Measurements from ENCODE around the gene UQCR11.

The UQCR11 gene

DNA sequence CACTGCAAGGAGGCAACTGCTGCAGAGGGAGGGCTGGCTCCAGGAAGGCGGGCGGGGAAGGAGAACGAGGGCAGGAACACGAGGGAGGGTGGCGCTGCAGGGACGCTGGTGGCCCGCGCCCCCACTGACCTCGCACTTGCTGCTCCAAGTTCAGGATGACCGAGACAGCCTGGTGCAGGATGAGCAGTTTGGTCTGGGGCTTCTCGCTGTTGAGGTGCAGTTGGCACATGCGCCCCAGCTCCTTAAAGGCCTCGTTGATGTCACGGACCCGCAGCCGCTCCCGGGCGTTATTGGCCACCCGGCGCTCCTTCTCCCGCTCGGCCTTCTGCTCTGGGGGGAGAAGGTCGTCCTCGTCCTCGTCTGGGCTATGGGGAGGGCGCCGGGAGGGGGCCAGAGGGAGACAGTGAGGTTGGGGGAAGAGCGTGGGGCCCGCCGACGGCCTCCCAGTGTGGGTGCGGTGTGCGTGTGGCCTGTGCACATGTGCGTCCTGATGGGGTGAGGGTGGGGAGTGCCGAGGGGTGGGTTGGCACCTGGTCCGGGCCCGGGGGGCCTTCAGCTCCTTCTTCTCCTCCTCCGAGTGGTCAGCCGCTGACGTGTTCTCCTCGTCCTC, 10.0 kb upstream of the UQCR11 start:
- no peak for DNase-seq (ENCODE audit: low spot score)

DNA sequence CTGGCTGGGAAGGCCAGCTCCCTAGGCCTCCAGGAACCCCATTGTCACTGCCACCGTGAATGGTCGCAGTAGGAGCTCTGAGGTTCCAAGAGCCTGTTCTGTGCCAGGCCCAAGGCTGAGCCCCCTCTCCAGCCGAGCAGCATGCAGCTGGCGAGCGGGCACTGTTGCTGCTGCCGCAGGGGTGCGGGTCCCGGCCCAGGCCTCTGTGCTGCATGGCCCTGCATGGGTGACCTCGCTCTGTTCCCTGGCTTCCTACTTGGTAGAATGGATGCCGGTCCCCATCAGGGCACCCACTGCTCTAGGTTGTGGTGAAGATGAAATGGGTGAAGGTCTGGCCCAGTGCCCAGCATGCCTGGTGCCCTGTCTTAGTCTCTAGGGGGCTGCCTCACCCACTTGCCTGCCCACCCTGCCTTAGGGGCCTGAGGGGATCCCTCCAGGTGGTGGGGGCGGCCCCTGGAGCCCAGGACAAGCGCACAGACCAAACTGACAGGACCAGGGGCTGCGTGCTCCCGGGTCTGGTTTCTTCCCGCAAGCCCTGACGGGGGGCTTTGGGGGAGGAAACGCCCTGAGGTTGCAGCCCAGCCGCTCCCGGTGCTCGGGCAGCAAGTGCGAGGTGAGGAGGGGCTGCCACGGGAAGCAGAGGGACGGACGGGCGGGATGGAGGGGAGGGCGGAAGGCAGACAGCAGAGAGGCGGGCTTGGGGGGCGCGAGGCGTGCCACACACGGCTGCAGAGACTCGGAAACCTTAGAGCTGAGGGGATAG, 8.7 kb upstream of the UQCR11 start:
- DNase-seq (ENCODE audit: low spot score), result no peak

DNA sequence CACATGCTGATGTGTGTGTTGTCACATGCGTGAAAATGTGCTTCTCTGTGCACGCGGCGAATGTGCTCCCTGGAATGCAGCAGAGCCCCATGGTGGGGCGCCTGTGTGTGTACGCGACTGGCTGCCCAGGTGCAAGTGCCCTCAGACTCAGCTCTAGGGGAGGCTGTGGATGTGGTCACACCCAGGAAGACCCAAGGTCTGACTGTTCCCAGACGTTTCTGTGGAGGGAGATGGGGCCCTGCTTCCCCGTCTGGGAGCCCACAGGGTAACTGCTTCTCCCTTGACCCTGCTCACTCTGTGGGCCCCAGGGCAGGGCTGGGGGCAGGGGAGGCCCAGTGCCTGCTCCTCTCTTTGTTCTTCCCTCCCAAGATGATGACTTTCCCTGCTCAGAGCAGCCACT, 7.9 kb upstream of the UQCR11 start:
- DNase-seq (ENCODE audit: low spot score), result no peak

DNA sequence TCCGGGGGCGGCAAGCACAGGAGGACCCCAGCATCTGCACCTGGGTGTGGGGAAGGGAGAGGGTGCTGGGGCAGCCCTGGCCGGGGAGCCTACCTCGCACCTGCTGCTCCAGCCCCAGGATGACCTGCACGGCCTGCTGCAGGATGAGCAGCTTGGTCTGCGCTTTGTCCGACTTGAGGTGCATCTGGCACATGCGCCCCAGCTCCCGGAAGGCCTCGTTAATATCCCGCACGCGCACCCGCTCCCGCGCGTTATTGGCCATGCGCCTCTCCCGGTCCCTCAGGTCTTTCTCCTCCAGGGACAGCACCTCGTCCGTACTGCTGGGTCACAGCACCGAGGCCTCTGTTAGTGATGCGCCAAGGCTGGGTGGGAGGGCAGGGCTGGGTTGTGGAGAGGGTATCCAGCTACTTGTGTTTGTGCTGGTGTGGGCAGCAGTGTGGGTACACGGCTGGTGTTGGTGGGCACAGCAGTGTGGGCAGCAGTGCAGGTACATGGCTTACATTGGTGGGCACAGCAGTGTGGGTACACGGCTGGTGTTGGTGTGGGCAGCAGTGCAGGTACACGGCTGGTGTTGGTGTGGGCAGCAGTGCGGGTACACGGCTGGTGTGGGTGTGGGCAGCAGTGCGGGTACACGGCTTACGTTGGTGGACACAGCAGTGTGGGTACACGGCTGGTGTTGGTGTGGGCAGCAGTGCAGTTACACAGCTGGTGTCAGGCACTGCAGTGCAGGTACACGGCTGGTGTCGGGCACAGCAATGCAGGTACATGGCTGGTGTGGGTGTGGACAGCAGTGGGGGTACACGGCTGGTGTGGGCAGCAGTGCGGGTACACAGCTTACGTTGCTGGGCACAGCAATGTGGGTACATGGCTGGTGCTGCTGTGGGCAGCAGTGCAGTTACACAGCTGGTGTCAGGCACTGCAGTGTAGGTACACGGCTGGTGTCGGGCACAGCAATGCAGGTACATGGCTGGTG, 7.1 kb upstream of the UQCR11 start:
- DNase-seq (ENCODE audit: low spot score), result no peak

DNA sequence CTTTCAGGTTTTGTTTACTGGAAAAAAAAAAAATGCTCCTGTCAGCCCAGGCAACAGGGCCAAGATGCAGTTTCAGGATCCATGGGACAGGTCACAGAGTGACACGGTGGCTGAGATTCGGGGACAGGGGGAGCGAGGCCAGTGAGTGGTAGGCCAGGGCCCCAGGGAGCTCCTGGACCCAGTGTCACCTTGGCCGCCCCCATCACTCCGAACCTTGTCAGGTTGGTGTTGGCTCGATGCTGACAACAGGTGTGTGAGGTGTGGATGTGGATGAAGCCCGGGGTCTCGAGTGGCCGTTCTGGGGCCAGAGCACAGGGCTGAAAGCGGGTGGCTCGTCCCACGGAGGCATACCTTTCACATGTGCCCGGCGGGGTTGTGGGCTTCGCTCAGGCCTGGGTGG, 6.1 kb upstream of the UQCR11 start:
- no peak for DNase-seq (ENCODE audit: low spot score)

DNA sequence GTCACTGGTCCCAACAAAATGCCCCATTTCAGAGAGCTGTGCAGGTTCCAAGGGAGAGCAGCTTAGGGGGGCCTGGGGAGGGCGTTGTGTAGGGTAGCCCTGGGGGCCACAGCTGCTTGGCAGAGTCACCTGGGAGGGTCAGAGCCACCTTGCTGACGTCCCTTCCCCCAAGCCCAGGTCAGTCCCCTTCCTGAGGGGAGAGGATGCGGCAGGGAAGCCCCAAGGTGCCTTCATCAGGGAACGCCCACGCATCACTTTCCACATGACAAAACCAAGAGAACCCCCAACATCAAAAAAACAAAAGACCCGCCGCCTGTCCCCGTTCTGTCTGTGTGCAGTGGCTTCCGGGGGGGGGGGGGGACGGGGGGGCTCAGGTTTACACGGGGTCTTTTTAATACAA, 5.3 kb upstream of the UQCR11 start:
- no peak for DNase-seq (ENCODE audit: low spot score)

DNA sequence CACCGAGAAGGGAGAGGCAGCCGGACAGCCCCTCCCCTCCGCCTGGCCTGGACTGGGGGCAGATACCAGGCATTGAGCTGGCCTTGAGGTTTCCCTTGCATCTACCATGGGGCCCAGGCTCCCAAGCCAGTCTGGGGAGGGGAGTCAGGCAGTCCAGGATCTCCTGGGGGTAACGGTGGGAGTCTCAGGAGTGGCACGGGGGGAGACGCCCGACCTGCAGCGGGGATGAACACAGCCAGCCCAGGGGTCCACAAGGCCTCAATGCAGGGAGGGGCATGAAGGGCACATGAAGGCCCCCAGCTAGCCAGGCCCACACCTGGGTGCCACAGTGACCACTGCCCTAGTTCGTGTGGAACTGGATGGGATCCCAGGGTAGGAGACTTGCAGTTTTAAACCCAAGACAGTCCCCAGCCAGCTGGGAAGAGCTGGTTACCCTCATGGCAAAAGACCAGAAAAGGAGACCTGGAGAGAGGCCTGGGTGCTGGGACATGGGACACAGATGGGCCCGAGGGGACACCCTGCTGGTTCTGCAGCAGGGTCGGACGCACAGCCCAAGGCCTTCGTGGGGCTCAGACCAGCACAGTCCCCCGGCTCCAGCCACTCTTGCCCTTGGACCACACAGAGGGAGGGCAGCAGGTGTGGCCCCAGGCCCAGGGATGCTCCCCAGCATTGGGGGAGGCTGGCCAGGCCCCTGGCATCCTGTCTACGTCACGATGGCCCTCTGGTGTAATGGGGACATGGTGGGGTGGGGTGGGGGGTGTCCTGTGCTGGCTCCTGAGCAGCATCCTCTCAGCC, 4.6 kb upstream of the UQCR11 start:
- DNase-seq (ENCODE audit: low spot score), result no peak

DNA sequence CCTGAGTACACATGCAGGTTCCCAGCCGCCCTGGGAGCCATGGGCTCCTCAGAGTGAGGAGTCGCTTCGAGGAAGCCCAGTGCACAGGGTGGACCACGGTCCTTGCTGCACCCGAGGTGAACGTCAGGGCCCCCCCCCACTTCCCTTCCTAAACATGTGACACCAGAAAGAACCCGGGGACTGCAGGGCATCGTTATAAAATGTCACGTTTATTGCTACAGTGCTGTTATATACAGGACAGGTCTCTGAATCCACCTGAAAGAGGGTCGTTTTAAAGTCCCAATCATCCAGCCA, 3.8 kb upstream of the UQCR11 start:
- DNase-seq (ENCODE audit: low spot score), result no peak

DNA sequence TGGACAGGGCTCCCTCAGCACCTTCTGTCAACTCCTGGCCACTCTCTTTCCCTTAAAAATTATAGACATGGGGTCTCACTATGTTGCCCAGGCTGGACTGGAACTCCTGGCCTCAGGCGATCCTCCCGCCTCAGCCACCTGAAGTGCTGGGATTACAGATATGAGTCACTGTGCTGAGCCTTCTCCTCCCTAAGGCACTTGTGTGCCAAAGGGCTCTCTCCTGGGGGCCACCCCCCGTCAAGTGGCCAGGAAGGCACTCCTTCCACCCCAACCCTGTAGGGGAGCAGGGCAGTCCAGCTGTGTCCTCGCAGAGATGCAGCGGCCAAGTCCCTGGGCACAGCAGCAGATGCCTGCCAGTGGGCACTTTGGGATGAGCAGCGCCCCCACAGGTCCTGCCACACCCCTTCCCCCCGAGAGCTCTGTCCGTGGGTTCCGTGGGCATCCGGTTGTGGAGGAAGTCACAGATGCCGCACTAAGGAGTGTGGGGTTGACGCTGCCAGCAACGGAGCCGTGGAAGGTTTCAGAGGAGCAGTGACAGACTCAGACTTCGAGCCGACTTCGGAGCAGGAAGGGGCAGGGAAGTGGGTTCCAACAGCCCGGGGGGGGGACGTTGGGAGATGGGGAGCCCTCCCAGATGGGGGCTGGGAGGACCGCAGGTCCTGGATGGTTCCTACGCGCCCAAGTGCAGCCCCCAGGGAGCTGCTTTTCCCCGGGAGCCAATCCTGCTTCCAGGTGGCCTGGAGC, 3.3 kb upstream of the UQCR11 start:
- no peak for DNase-seq (ENCODE audit: low spot score)

DNA sequence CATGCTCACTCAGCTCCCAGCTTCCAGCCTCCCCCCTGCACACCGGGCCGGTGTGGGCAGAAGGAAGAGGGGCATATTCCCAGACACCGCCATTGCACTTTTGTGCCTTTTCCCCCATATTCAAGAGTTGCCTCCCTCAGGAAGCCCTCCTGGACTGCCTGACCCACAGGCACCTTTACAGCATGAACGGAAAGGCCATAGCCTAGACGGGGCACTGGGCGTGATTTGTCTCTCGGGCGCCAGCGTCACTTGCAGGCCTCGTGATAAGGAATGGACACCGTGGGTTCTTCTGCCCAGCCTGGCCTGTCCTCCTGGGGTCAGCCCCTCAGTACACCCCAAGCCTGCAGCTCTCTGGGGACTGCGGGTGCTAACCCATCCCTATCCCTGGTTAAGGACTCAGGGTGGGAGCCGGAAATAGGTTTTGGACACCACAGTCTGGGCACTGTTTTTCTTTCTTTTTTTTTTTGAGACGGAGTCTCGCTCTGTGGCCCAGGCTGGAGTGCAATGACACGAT, 933 bp upstream of the UQCR11 start:
- no peak for DNase-seq (ENCODE audit: low spot score)

DNA sequence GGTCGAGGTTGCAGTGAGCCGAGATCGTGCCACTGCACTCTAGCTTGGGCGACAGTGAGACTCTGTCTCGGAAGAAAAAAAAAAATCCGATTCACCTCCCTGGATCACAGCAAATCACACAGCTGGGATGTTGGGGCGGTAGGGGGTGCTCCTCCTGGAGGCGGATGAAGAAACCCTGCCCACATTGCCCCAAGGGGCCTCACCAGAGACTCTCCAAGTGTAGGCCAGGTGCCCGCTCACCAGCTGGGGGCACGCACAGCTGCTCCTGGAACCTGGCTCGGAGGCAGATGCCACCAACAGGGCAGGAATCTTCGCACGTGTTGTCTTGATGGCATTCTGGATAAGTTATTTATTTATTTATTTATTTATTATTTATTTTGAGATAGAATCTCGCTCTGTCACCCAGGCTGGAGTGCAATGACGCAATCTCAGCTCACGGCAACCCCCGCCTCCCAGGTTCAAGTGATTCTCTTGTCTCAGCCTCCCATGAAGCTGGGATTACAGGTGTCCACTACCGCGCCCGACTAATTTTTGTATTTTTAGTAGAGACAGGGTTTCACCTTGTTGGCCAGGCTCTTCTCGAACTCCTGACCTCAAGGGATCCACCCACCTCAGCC, 3.1 kb downstream of the UQCR11 start:
- no peak for DNase-seq (ENCODE audit: low spot score)

DNA sequence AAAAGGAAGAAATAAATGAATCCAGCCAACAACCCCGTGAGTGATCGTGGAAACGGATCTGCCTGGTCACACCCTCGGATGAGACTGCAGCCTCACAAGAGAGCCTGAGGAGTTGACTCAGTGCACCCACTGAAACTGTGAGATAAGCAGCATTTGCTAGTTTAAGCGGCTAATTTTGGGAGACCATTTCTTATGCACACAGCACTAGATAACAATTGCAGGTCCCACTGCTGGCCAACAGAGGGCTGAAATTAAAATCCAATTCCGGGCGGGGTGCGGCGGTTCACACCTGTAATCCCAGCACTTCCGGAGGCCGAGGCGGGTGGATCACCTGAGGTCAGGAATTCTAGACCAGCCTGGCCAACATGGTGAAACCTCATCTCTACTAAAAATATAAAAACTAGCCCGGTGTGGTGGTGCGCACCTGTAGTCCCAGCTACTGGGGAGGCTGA, 3.6 kb downstream of the UQCR11 start:
- no peak for DNase-seq (ENCODE audit: low spot score)

DNA sequence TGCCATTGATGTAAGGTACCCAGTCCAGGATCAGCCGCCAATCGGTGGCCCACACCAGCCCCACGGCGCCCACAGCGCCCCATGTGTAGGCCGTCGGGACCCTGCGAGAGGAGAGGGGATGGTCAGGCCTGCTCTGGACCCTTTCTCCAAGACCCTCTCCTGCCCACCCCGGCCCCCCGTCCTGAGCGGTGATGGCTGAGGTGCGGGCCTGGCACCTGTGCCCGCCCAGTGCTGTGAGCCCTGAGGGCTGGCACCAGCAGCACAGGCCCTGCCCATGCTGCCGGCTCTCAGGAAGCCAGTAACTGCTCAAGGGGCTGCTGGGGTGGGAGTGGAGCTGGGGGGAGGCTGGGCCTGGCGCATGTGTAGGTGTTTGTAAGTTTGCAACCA, 5.8 kb downstream of the UQCR11 start:
- no peak for DNase-seq (ENCODE audit: low spot score)

DNA sequence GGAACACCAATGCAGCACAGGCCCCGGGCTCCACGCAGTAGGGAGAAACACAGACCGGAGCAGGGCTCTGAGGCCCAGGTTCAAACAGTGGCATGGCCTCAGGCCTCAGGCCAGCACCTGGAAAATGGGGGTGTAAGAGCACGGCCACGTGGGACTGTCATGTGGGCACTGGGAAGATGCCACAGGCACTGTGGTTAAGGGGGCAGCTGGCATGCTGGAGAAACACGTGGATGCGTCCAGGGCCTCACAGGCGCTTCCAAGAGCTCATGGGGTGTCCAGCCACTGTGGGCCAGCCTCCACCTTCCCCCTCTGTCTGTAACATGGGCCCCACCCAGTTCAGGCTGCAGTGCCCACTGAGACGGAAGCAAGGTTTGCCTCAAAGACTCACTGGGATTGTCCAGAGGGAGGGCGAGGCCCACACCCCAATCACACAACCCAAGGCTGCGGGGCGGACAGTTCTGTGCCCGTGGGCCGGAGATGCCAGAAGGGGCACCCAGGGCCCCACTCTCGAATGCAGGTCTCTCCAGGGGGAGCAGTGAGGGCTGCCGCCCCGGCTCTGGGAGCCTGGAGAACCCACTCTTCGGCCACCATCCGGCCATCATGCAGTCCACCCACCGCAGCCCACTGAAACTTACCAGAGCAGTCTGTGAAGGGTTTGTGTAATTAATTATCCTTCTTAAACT, 6.3 kb downstream of the UQCR11 start:
- DNase-seq (ENCODE audit: low spot score), result no peak

DNA sequence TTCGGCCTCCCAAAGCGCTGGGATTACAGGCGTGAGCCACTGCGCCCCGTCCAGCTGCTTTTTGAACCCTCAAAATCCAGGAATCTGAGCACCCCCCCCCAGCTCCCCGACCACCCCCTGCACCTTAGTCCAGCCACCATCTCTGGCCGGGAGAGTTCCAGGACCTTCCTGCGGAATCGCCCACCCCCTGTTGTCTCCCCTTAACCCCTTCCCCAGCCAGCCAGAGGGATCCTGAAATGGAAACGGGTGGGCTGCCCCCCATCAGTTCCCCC, 11.8 kb downstream of the UQCR11 start:
- DNase-seq (ENCODE audit: low spot score), result no peak

DNA sequence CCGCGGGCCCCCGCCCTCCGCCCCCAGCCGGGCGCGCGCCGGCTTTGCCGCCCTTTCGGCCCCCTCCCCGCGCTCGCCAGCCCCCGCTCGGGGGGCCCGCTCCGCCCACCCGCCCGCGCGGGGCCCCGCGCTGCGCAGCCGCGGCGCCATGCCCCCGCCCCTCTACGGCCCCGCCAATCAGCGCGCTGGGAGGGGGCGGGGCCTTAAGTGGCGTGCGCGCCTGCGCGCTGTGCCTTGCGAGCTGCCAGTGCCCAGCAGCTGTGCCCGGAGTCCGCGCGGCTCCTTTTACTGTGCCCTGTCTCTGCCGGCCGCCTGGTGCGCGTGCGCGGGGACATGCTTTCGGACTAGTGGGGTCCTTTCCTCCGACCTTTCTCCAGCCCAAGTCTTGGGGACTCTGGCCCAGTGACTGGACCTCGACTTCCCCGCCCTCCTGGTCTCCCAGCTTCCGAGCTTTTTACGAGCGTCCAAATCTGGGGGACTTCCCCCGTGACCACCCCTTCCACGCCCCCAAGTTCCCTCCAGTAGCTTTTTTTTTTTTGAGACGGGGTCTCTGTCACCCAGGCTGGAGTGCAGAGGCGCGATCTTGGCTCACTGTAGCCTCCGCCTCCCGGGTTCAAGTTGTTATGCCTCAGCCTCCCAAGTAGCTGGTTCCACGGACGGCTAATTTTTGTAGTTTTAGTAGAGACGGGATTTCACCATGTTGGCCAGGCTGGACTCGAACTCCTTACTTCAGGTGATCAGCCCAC, 12.3 kb downstream of the UQCR11 start, which contains the start of gene MBD3:
Gene MBD3 (minus strand): TSS at position 111 of the 746 bp plus-strand sequence. CDS start 234 bp downstream, outside the sequence.
- DNase-seq (ENCODE audit: low spot score), result peak; percentile 94

DNA sequence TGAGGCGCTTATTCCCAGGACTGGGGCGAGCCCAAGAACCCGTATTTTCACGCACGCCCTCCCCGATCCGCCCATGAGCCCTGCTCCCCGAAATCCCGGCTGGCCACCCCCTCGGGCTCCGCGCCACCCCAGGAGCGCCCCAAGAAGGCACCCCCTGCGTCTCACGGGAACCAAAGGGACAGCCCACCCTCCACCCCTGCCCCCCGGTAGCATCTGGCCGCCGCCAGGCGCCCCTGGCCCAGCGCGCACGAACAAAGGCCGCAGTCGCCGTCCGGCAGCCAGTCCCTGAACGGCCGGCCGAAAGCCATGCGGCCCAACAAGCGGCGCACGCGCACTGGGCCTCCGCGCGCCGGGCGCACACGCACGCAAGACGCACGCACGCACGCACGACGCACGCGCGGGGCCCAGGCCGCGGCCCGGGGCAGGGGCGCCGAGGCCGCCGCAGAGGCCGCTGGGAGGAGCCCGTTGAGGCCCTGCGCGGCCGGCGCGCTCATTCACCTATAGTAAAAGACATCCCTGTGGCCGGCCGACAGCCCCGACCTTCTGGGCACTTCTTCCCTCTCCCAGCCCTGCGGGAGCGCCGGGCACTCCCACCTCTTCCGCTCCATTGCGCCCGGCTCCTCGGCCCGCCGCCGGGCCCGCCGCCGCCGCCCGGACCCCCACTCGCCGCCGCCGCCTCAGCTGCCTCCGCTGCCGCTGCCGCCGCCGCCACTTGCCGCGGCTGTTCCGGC, 13.1 kb downstream of the UQCR11 start:
- peak; percentile 86 for DNase-seq (ENCODE audit: low spot score)

DNA sequence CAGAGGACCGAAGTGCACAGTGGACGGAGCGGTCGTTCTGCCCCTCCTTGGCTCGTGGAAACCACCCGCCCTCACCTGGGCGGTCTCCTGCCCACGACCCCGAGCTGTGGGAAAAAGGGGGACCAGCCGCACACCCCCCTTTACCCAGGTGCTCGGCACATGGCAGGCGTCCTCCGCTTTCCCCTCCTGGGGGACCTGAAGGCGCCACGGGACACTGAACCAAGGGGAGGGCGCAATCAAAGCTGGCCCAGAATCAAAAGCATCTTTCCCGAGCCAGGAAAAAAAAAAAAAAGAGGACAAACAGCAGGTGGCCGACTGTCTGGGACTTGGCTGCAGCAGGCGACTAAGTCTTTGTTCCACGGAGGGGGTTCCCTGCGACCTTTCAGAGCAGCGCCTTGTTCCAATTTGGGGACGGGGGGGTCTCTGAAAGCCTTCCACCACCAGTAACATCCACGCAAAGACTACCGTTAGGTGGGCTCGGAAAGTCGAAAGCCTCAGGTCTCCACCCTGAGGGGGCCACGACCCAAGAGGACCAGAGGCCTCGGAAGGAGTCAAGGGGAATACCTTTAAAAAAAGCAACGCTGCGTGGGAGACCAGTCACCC, 13.7 kb downstream of the UQCR11 start:
- no peak for DNase-seq (ENCODE audit: low spot score)

Measured in globus pallidus (tissue), 1 donor.